ENCODE data around the gene DPM3. TPM values are rescaled to one million over a fixed set of nuclear protein-coding genes. Genes with fewer than 3 reads are reported as not detected.

The DPM3 gene
- total RNA-seq, 1 donor from 2014 or later = 49.7 TPM

DNA sequence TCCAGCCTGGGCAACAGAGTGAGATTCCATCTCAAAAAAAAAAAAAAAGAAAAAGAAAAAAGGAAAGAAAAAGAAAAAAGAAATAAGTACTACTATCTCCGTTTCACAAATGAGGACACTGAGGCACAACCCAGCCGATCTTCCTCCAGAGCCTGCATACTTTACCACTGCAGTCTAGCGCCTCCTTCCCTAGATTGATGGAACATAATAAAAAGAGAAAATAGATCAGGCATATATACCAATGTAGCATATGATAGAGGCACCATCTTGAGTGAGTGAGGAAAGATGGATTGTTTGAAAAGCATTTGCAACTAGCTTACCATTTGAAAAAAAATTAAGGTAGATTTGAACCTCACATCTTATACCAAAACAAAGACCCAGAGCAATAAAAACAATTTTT, 5.2 kb upstream of the DPM3 start:
- no peak overlapping the region for H3K27ac Mint-ChIP-seq
- H3K36me3 Mint-ChIP-seq = no peaks in the 10 kb centered on the region
- no peak overlapping the region for H3K4me3 Mint-ChIP-seq
- TF ChIP-seq, protein P1, sequence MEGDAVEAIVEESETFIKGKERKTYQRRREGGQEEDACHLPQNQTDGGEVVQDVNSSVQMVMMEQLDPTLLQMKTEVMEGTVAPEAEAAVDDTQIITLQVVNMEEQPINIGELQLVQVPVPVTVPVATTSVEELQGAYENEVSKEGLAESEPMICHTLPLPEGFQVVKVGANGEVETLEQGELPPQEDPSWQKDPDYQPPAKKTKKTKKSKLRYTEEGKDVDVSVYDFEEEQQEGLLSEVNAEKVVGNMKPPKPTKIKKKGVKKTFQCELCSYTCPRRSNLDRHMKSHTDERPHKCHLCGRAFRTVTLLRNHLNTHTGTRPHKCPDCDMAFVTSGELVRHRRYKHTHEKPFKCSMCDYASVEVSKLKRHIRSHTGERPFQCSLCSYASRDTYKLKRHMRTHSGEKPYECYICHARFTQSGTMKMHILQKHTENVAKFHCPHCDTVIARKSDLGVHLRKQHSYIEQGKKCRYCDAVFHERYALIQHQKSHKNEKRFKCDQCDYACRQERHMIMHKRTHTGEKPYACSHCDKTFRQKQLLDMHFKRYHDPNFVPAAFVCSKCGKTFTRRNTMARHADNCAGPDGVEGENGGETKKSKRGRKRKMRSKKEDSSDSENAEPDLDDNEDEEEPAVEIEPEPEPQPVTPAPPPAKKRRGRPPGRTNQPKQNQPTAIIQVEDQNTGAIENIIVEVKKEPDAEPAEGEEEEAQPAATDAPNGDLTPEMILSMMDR (IDR thresholded peaks at IDR 0.05; ENCODE audit: unreplicated experiment) = no peak
- no peaks in the 10 kb centered on the region for H3K9me3 Mint-ChIP-seq
- DNase-seq (ENCODE audit: low spot score in 2 of 2, unreplicated experiment in 2 of 2) = no peak
- peaks cover 21% of the 10 kb centered on the region for H3K27me3 Mint-ChIP-seq (ENCODE audit: low read depth)
- peaks cover 2% of the 10 kb centered on the region for H3K4me1 Mint-ChIP-seq

DNA sequence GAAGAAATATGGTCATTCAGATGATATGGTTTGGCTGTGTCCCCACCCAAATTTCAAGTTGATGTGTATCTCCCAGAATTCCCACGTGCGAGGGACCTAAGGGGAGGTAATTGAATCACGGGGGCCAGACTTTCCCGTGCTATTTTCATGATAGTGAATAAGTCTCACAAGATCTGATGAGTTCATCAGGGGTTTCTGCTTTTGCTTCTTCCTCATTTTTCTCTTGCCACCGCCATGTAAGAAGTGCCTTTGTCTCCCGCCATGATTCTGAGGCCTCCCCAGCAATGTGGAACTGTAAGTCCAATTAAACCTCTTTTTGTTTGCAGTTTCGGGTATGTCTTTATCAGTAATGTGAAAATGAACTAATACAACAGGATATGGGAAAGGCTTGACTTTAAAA, 1.4 kb upstream of the DPM3 start:
- H3K27me3 Mint-ChIP-seq (ENCODE audit: low read depth) = peaks cover 11% of the 10 kb centered on the region
- H3K9me3 Mint-ChIP-seq = no peaks in the 10 kb centered on the region
- no peak for DNase-seq (ENCODE audit: low spot score in 2 of 2, unreplicated experiment in 2 of 2)
- no peak overlapping the region for H3K27ac Mint-ChIP-seq
- H3K4me3 Mint-ChIP-seq = no peak overlapping the region
- TF ChIP-seq, protein P1 (IDR thresholded peaks at IDR 0.05; ENCODE audit: unreplicated experiment) = no peak
- H3K4me1 Mint-ChIP-seq = peaks cover 24% of the 10 kb centered on the region
- peaks cover 3% of the 10 kb centered on the region for H3K36me3 Mint-ChIP-seq

DNA sequence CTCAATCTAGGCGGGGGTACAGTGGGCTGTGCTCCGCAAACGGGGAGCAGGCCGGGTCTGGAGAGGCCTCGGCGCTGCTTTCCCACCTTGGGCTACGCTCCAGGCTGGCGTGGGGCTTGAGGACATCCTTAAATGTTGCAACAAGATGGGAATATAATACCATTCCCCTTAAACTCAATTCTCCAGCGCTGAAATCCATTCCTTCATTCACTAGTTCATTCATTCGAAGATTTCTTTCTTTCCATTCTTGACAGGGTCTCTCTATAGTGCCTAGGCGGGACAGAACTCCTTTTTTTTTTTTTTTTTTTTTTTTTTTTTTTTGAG, 261 bp upstream of the DPM3 start:
- TF ChIP-seq, protein P1 (IDR thresholded peaks at IDR 0.05; ENCODE audit: unreplicated experiment) = no peak
- H3K36me3 Mint-ChIP-seq = peaks cover 3% of the 10 kb centered on the region

DNA sequence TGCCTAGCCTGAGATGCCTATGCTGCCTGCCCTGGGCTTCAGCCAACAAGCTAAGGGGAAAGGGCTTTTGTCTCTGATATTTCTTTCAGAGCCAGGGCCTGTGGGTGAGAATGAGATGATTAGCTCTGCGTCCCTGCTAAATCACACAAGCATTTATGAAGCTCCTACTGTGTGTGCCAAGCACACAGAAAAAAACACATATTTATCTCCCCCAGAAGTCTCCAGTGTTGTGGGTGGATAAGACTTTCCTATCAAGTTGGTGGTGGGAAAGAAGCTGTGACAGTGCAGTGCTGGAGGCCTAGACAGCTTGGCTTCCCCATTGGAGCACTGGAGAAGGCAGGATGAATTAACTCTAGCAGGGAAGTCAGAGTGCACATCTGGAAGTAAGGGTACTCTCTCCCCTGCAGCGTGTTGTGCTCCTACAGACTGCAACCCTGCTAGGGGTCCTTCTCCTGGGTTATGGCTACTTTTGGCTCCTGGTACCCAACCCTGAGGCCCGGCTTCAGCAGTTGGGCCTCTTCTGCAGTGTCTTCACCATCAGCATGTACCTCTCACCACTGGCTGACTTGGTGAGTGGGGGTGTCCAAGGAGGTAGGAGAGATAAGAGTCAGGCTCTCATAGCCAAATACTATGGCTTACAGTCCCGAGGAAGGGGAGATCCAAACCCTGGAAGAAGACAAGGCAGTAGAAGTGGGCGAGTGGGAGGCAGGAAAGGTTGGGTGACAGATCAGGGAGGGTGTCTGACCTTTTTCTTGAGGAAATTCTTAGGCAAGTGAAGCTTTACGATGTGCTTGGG, 3.0 kb downstream of the DPM3 start:
- peaks cover 14% of the 10 kb centered on the region for H3K36me3 Mint-ChIP-seq
- peak overlapping the region; percentile 99 for H3K27ac Mint-ChIP-seq
- TF ChIP-seq, protein P1 (IDR thresholded peaks at IDR 0.05; ENCODE audit: unreplicated experiment) = no peak
- peaks cover 3% of the 10 kb centered on the region for H3K27me3 Mint-ChIP-seq (ENCODE audit: low read depth)
- no peak for DNase-seq (ENCODE audit: low spot score in 2 of 2, unreplicated experiment in 2 of 2)
- H3K4me3 Mint-ChIP-seq = peak overlapping the region; percentile 90
- H3K9me3 Mint-ChIP-seq = no peaks in the 10 kb centered on the region
- peaks cover 45% of the 10 kb centered on the region for H3K4me1 Mint-ChIP-seq

More for the DNA sequence above, 261 bp upstream of the DPM3 start:
- H3K27ac Mint-ChIP-seq = peak overlapping the region; percentile 95
- peak overlapping the region; percentile 90 for H3K4me3 Mint-ChIP-seq
- H3K9me3 Mint-ChIP-seq = no peaks in the 10 kb centered on the region
- peaks cover 28% of the 10 kb centered on the region for H3K4me1 Mint-ChIP-seq
- H3K27me3 Mint-ChIP-seq (ENCODE audit: low read depth) = peaks cover 10% of the 10 kb centered on the region
- no peak for DNase-seq (ENCODE audit: low spot score in 2 of 2, unreplicated experiment in 2 of 2)

DNA sequence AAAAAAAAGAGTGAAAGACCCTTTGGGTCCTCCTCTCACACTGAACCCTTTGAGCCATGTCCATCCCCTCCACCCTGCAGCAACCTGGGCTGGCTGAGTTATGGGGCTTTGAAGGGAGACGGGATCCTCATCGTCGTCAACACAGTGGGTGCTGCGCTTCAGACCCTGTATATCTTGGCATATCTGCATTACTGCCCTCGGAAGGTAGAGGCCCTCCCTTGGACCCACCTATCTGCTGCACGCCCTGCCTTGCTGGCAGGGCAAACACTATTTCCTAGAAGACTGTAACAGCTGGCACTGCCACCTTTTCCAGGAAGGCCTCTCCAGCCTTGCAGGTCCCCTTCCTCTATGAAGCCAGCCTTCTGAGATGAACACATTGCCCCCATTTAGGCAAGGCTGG, 3.6 kb downstream of the DPM3 start:
- TF ChIP-seq, protein P1 (IDR thresholded peaks at IDR 0.05; ENCODE audit: unreplicated experiment) = no peak
- H3K4me3 Mint-ChIP-seq = peak overlapping the region; percentile 90
- H3K9me3 Mint-ChIP-seq = no peaks in the 10 kb centered on the region
- DNase-seq (ENCODE audit: low spot score in 2 of 2, unreplicated experiment in 2 of 2) = no peak
- H3K36me3 Mint-ChIP-seq = peaks cover 16% of the 10 kb centered on the region
- peaks cover 47% of the 10 kb centered on the region for H3K4me1 Mint-ChIP-seq
- peak overlapping the region; percentile 99 for H3K27ac Mint-ChIP-seq
- peaks cover 3% of the 10 kb centered on the region for H3K27me3 Mint-ChIP-seq (ENCODE audit: low read depth)

Data from mesothelial cell of epicardium (in vitro differentiated cells).